HepG2 (cell line): ENCODE measurements around the gene APBB3. TPM values are rescaled to one million over a fixed set of nuclear protein-coding genes. Genes with fewer than 3 reads are reported as not detected.

ENCODE experiments used
- DPF2 ChIP-seq: sonication (generic); formaldehyde crosslinking; IDR thresholded peaks from 2 replicates; pipeline ENCODE4 v1.4.0; 2020; ENCODE audit warnings: mild to moderate bottlenecking, low read depth, missing genetic modification reagents, borderline replicate concordance
- FOXM1 ChIP-seq: sonication (generic); formaldehyde crosslinking; IDR thresholded peaks from 2 replicates; pipeline ENCODE4 v1.5.0; 2020; ENCODE audit warnings: missing genetic modification reagents
- FOXP1 ChIP-seq, 2 experiments: fragments of 450-650 bp in 1 of 2; IDR thresholded peaks; 2 replicates each; pipeline ENCODE4 v1.6.1; 2017 to 2018; ENCODE audit warnings: antibody characterized with exemption in 1 of 2
- ISX ChIP-seq: sonication (generic); formaldehyde crosslinking; conservative IDR thresholded peaks from 2 replicates; pipeline ENCODE4 v1.5.0; 2020; ENCODE audit warnings: missing genetic modification reagents
- NCOA5 ChIP-seq: sonication (generic); formaldehyde crosslinking; IDR thresholded peaks from 2 replicates; pipeline ENCODE4 v1.4.0; 2020; ENCODE audit warnings: missing genetic modification reagents
- RBAK ChIP-seq: sonication (generic); formaldehyde crosslinking; IDR thresholded peaks from 2 replicates; pipeline ENCODE4 v1.5.1; 2020; ENCODE audit warnings: mild to moderate bottlenecking, missing genetic modification reagents
- RELA ChIP-seq: sonication (generic); formaldehyde crosslinking; IDR thresholded peaks from 2 replicates; pipeline ENCODE4 v1.4.0; 2020; ENCODE audit warnings: missing genetic modification reagents
- REPIN1 ChIP-seq: sonication (generic); formaldehyde crosslinking; IDR thresholded peaks from 2 replicates; pipeline ENCODE4 v1.8.0; 2022; ENCODE audit warnings: missing genetic modification reagents, low read depth, mild to moderate bottlenecking, borderline replicate concordance
- SRF ChIP-seq: IDR thresholded peaks from 2 replicates; pipeline ENCODE4 v1.6.1; 2011; ENCODE audit warnings: mild to moderate bottlenecking, low read depth, low read length, moderate library complexity
- SRSF1 ChIP-seq: fragments of 200-400 bp; formaldehyde crosslinking; optimal IDR thresholded peaks from 2 replicates; pipeline ENCODE3; 2017; ENCODE audit warnings: mild to moderate bottlenecking, low read depth, low read length, moderate library complexity
- TCF12 ChIP-seq, 2 experiments: fragments of 450-650 bp in 1 of 2; sonication (generic) in 1 of 2; formaldehyde crosslinking in 1 of 2; IDR thresholded peaks; 2 replicates each; pipeline versions ENCODE4 v1.6.1 to v1.8.0; 2017 to 2022; ENCODE audit warnings: antibody characterized with exemption in 1 of 2, mild to moderate bottlenecking in 1 of 2, missing genetic modification reagents in 1 of 2, moderate library complexity in 1 of 2
- YY1 ChIP-seq: IDR thresholded peaks from 2 replicates; pipeline ENCODE4 v1.6.1; 2011; ENCODE audit warnings: low read length, low read depth, moderate library complexity, mild to moderate bottlenecking; ENCODE audit not compliant: insufficient read depth, insufficient replicate concordance
- ZBTB42 ChIP-seq: sonication (generic); formaldehyde crosslinking; IDR thresholded peaks from 2 replicates; pipeline ENCODE4 v1.5.0; 2020; ENCODE audit warnings: mild to moderate bottlenecking, missing genetic modification reagents
- ZFY ChIP-seq: sonication (generic); formaldehyde crosslinking; IDR thresholded peaks from 2 replicates; pipeline ENCODE4 v1.4.0; 2020; ENCODE audit warnings: missing genetic modification reagents
- ZNF180 ChIP-seq: sonication (generic); formaldehyde crosslinking; IDR thresholded peaks from 2 replicates; pipeline ENCODE4 v1.4.0; 2020; ENCODE audit warnings: low read depth, missing genetic modification reagents, borderline replicate concordance
- ZNF30 ChIP-seq: sonication (generic); formaldehyde crosslinking; IDR thresholded peaks from 2 replicates; pipeline ENCODE4 v1.5.0; 2020; ENCODE audit warnings: mild to moderate bottlenecking, missing genetic modification reagents
- polyA plus RNA-seq, 8 experiments: library from polyadenylated mRNA; depleted of rRNA in 3 of 8; stranded (reverse) in 7 of 8; unstranded in 1 of 8; fragments of >200 nt; fragmentation: Illumina TruSeq in 4 of 8; extraction: Trizol in 4 of 8; gene quantifications; 2 replicates each; pipeline versions ENCODE4 v1.2.1 to v1.2.3, GENCODE V29; 2011 to 2016; ENCODE audit warnings: low read depth in 4 of 8, missing spikeins in 1 of 8, mixed read lengths in 1 of 8; ENCODE audit not compliant: insufficient read depth in 1 of 8
- total RNA-seq, 5 experiments: library from RNA; depleted of rRNA; stranded (reverse); fragments of >200 nt; fragmentation: Illumina TruSeq; extraction: Trizol; gene quantifications; 2 replicates each; pipeline ENCODE4 v1.2.3, GENCODE V29; 2016; ENCODE audit warnings: low read depth in 1 of 5
- TF ChIP-seq, protein P1 (sequence below): sonication (generic); formaldehyde crosslinking; IDR thresholded peaks from 2 replicates; pipeline ENCODE4 v1.8.0; 2022; ENCODE audit warnings: mild to moderate bottlenecking, missing genetic modification reagents, moderate library complexity
- TF ChIP-seq, protein P2 (sequence below): sonication (generic); formaldehyde crosslinking; IDR thresholded peaks from 2 replicates; pipeline ENCODE4 v1.5.0; 2020; ENCODE audit warnings: missing genetic modification reagents
- TF ChIP-seq, protein P3 (sequence below), 2 experiments: fragments of 450-650 bp in 1 of 2; sonication (generic) in 1 of 2; formaldehyde crosslinking; IDR thresholded peaks; 2 replicates each; pipeline versions ENCODE4 v1.5.0 to v1.8.0; 2020 to 2022; ENCODE audit warnings: mild to moderate bottlenecking in 1 of 2, missing genetic modification reagents in 1 of 2
- TF ChIP-seq, protein P4 (sequence below): IDR thresholded peaks from 2 replicates; pipeline ENCODE4 v1.6.1; 2016; ENCODE audit warnings: mild to moderate bottlenecking
- TF ChIP-seq, protein P5 (sequence below): sonication (generic); formaldehyde crosslinking; conservative IDR thresholded peaks from 2 replicates; pipeline ENCODE4 v1.4.0; 2020; ENCODE audit warnings: missing genetic modification reagents

The APBB3 gene
- total and polyA plus RNA-seq, 2 of the 13 experiments (the other 11 are each of a cell fraction or from before 2014, with no cell fraction given) = 0.38 to 0.78 TPM

DNA sequence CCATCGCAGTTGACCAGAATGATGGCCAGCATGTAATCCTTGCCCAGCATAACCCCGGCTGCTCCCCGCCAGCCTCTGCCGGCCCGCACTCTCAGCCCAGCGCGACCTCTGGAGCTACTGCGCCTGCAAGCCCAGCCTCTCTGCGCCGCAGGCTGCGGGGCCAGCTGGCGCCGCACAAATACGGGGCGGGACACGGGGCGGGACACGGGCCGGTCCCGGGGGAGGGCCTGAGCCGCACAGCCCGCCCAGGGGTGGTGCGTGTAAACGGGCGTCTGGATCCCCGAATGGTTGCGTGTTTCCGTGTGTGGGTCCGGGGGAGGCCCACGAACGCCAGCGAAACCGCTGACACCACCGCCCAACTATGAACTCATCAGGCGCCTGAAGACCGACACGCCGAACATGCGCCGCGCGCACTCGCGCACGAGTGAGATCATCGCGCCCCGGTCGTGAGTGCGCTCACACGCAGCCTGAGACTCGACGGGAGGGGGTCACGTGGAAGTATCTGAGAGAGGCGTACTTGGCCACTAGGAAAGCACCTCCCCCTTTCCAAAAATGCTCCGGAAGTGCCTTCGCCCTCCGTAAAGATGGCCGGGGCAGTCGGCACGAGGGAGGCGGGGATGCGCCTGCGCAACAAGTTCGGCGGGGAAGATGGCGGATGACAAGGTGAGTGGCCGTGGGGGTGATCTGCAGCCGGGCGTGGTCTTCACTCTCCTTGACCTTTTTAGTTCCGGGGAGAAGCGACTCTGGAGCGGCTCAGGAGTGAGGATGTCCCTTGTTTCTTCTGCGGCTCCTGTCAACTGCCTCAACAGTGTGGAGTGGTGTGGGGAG, at the start of gene APBB3, which contains the start of gene SLC35A4 (continued):
- TF ChIP-seq, protein P1, sequence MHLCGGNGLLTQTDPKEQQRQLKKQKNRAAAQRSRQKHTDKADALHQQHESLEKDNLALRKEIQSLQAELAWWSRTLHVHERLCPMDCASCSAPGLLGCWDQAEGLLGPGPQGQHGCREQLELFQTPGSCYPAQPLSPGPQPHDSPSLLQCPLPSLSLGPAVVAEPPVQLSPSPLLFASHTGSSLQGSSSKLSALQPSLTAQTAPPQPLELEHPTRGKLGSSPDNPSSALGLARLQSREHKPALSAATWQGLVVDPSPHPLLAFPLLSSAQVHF = no peak
- TF ChIP-seq, protein P2, sequence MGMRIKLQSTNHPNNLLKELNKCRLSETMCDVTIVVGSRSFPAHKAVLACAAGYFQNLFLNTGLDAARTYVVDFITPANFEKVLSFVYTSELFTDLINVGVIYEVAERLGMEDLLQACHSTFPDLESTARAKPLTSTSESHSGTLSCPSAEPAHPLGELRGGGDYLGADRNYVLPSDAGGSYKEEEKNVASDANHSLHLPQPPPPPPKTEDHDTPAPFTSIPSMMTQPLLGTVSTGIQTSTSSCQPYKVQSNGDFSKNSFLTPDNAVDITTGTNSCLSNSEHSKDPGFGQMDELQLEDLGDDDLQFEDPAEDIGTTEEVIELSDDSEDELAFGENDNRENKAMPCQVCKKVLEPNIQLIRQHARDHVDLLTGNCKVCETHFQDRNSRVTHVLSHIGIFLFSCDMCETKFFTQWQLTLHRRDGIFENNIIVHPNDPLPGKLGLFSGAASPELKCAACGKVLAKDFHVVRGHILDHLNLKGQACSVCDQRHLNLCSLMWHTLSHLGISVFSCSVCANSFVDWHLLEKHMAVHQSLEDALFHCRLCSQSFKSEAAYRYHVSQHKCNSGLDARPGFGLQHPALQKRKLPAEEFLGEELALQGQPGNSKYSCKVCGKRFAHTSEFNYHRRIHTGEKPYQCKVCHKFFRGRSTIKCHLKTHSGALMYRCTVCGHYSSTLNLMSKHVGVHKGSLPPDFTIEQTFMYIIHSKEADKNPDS (CRISPR knock-in tag) = no peak
- TF ChIP-seq YY1 = peak; percentile 34
- TF ChIP-seq ZBTB42 = no peak
- TF ChIP-seq SRSF1 = no peak
- no peak for TF ChIP-seq DPF2
- no peak for TF ChIP-seq RBAK (CRISPR knock-in tag)
- TF ChIP-seq SRF = no peak
- TF ChIP-seq RELA (CRISPR knock-in tag) = no peak
- no peak for TF ChIP-seq ZNF30 (CRISPR knock-in tag)
- TF ChIP-seq, protein P3, sequence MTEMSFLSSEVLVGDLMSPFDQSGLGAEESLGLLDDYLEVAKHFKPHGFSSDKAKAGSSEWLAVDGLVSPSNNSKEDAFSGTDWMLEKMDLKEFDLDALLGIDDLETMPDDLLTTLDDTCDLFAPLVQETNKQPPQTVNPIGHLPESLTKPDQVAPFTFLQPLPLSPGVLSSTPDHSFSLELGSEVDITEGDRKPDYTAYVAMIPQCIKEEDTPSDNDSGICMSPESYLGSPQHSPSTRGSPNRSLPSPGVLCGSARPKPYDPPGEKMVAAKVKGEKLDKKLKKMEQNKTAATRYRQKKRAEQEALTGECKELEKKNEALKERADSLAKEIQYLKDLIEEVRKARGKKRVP (CRISPR knock-in tag; IDR thresholded peaks at IDR 0.05) = no peak
- no peak for TF ChIP-seq TCF12 (IDR thresholded peaks at IDR 0.05)
- TF ChIP-seq TCF12 (CRISPR knock-in tag; IDR thresholded peaks at IDR 0.05) = no peak
- TF ChIP-seq, protein P4, sequence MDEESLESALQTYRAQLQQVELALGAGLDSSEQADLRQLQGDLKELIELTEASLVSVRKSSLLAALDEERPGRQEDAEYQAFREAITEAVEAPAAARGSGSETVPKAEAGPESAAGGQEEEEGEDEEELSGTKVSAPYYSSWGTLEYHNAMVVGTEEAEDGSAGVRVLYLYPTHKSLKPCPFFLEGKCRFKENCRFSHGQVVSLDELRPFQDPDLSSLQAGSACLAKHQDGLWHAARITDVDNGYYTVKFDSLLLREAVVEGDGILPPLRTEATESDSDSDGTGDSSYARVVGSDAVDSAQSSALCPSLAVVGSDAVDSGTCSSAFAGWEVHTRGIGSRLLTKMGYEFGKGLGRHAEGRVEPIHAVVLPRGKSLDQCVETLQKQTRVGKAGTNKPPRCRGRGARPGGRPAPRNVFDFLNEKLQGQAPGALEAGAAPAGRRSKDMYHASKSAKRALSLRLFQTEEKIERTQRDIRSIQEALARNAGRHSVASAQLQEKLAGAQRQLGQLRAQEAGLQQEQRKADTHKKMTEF (CRISPR knock-in tag) = peak; percentile 18; the same call in 1 of the 2 replicates
- TF ChIP-seq FOXM1 (CRISPR knock-in tag) = no peak
- TF ChIP-seq ZNF180 (CRISPR knock-in tag) = no peak
- peak; percentile 23; the same call in 1 of the 2 replicates for TF ChIP-seq REPIN1
- no peak for TF ChIP-seq FOXP1 (IDR thresholded peaks at IDR 0.05)
- no peak for TF ChIP-seq FOXP1 (CRISPR knock-in tag; IDR thresholded peaks at IDR 0.05)
- TF ChIP-seq, protein P5, sequence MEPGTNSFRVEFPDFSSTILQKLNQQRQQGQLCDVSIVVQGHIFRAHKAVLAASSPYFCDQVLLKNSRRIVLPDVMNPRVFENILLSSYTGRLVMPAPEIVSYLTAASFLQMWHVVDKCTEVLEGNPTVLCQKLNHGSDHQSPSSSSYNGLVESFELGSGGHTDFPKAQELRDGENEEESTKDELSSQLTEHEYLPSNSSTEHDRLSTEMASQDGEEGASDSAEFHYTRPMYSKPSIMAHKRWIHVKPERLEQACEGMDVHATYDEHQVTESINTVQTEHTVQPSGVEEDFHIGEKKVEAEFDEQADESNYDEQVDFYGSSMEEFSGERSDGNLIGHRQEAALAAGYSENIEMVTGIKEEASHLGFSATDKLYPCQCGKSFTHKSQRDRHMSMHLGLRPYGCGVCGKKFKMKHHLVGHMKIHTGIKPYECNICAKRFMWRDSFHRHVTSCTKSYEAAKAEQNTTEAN (CRISPR knock-in tag) = no peak
- TF ChIP-seq NCOA5 (CRISPR knock-in tag) = no peak
- TF ChIP-seq ZFY = peak; percentile 49; the same call in 1 of the 2 replicates
- no peak for TF ChIP-seq ISX
